DMS53 (cell line): Measurements from ENCODE around the gene UBE2U.

Experiments used
- DNase-seq: peaks from one replicate; lab custom pipeline; 2025; lab: John Stamatoyannopoulos, UW

The UBE2U gene

DNA sequence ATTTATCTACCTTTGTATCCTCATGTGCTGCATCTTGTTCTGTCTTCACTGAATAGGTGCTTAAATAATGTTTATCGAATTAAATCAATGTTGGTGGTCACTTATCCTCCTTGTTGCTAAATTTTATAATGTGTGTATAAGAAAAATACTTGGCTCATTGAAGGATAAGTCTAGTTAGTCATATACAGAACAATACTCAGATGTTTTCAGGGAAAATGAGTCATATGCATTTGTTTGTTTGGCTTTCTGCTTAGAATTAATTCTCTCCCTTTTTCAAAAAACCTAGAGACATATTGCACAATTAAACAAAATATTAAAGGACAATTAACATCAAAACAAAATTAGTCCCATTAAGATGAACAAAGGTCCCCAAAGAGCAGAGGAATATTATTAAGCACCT lies 89.0 kb downstream of the UBE2U start:
- DNase-seq, result peak; percentile 47

DNA sequence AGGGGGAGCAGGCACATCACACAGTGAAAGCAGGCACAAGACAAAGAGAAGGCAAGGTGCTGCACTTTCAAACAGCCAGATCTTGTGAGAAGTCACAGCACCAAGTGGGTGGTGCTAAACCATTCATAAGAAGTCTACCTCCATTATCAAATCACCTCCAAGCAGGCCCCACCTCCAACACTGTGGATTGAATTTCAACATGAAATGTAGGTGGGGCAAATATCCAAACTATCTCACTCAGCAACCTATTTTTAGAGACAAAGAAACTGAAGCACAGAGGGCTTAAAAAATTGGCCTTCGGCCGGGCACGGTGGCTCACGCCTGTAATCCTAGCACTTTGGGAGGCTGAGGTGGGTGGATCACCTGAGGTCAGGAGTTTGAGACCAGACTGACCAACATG lies 90.4 kb downstream of the UBE2U start:
- DNase-seq, result no peak

DNA sequence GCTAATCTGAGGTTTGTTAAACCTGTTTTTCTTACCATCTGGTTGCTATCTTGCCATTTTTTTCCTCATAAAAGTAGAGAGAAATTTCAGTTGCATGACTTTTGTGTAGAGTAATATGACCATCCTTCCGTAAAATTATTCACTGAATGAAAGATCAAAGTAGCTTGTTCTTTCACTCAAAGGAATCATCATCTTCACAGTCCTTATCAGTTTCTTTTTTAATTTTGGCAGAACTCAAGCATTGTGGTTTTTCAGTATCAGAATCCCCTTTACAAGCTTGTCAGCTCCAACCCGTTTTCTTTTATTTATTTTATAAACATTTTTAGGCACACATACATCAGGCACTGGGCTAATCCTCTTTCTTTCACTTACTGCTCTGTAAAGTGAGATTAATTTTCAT lies 91.7 kb downstream of the UBE2U start:
- DNase-seq, result no peak

GRCh38 chr1:64295561-64295960 lies 92.1 kb downstream of the UBE2U start:
- DNase-seq, result no peak

GRCh38 chr1:64296459-64296858 lies 93.0 kb downstream of the UBE2U start:
- DNase-seq, result no peak

DNA sequence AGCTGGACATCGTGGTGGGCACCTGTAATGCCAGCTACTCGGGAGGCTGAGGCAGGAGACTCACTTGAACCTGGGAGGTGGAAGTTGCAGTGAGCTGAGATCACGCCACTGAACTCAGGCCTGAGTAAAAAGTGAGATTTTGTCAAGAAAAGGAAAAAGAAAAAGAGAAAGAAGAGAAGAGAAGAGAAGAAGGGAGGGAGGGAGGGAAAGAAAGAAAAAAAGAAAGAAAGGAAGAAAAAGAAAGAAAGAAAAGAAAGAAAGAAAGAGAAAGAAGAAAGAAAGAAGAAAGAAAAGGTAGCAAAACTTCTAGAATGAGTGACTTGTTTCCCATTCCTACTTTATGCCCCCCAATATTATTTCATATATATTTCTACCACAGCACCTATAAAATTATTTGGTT lies 98.8 kb downstream of the UBE2U start:
- no peak for DNase-seq

DNA sequence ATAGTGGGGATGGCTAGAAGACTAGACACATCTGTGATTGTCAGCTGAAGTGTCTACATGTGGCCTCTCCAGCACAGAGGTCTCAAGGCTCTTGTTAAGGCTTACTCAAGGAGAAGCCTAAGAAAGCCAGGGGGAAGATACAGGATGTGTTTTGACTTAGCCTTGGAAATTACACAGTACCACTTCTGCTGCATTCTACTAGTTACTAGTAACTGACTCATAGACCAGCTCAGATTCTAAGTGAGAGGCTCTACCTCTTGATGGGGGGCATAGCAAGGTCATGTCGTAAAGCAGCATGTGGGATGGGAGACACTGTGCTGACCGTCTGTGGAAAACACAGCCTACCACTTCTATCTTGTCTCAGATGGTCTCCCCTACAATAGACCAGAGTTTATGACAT lies 99.5 kb downstream of the UBE2U start:
- no peak for DNase-seq

DNA sequence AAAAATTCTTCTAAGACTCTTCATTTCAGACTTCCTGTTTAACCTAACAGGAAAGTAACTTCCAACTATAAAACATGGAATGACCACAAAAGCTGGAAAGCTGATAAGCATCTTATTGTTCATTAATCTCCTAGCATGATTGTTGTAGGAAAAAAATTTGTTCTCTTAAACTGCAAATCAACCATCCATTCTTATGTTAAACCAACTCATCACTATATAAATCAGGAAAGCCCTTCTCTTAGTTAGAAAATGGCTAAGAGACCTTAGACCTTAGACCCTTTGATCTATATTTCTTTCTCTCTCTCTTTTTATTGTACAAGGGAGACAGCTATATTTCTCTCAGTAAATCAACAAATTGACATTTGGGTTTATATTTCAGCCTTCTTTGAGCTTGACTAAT lies 101.4 kb downstream of the UBE2U start:
- no peak for DNase-seq

DNA sequence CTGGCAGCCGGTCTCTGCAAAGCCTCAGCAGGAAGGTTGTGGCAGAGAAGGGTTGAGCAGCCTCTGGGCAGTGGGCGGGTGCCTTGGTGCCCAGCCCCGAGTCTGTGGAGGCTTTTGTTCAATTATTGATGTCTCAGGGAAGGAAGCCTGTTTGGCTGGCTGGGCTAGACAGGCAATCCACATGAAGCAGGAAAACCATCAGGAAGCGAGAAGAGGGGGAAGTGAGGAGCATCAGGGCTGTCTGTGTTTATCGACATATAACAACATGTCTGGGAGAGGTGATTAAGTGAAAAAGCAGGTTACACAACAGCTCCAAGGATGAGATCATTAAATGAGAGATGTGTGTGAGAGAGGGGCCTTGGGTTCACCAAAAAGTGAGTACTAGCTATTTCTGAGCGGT lies 105.4 kb downstream of the UBE2U start:
- DNase-seq, result no peak

DNA sequence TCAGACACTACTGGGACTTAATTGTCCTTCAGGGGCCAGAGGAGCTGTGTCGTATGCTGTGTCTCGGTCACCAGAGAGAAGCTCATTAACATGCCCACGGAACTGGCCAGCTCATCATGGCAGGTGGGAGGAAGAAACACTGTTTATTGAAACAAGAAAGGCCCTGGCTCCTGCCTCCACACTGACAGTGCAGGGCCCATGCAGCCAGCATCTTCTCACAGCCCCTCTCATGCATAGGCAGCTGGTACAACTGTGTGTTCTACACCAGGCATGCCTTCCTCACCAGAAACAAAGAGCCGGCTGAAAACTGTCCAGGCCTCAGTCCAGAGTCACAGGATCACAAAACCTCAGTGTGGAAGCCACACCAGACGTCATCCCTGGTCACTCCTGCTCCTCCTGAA lies 106.0 kb downstream of the UBE2U start:
- no peak for DNase-seq

GRCh38 chr1:64310760-64311159 lies 107.3 kb downstream of the UBE2U start:
- DNase-seq, result no peak

- DNase-seq, result no peak
These were observed 109.0 kb downstream of the UBE2U start for GRCh38 chr1:64312431-64312830.

DNA sequence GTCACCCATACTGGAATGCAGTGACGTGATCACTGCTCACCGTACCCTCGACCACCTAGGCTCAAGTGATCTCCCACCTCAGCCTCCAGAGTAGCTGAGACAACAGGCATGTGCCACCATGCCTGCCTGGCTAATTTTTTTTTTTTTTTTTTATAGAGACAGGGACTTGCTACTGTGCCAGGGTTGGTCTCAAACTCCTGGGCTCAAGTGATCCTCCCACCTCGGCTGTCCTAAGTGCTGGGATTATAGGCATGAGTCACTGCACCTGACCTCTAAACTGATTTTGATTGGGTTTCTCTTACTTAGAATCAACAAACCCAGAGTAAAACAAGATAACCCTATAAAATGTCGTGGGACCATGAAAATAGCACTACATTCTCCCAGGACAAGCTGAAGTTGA lies 112.0 kb downstream of the UBE2U start:
- peak; percentile 48 for DNase-seq
